Endodermal cell (in vitro differentiated cells): Measurements from ENCODE around the gene SMG9. TPM values are rescaled to one million over a fixed set of nuclear protein-coding genes. Genes with fewer than 3 reads are reported as not detected.
A peak's percentile ranks its signal among the peaks of the same experiment; 100 is the strongest.

Experiments used
- DNase-seq: peaks from one replicate; pipeline ENCODE4 v3.0.0-alpha.2; 2017
- H3K27ac ChIP-seq: 2 replicates; pipeline ENCODE4 v1.5.1; 2013; ENCODE audit warnings: mild to moderate bottlenecking, low read depth, low read length, moderate library complexity
- H3K27me3 ChIP-seq: 2 replicates; pipeline ENCODE4 v1.6.1; 2013; ENCODE audit warnings: mild to moderate bottlenecking, low read length, moderate library complexity; ENCODE audit not compliant: insufficient read depth, control insufficient read depth, poor library complexity, severe bottlenecking
- H3K36me3 ChIP-seq: 2 replicates; pipeline ENCODE4 v1.7.0; 2013; ENCODE audit warnings: mild to moderate bottlenecking, low read length, moderate library complexity; ENCODE audit not compliant: control insufficient read depth, insufficient read depth
- H3K4me1 ChIP-seq: one replicate; pipeline ENCODE4 v1.7.0; 2013; ENCODE audit warnings: low read length; ENCODE audit not compliant: control insufficient read depth, insufficient read depth
- H3K4me3 ChIP-seq: 2 replicates; pipeline ENCODE4 v1.5.1; 2013; ENCODE audit warnings: mild to moderate bottlenecking, low read length, moderate library complexity
- H3K9ac ChIP-seq: 2 replicates; pipeline ENCODE4 v1.6.1; 2013; ENCODE audit warnings: mild to moderate bottlenecking, low read length, moderate library complexity; ENCODE audit not compliant: poor library complexity, severe bottlenecking; ENCODE audit errors: extremely low read depth
- H3K9me3 ChIP-seq: 2 replicates; pipeline ENCODE4 v1.6.1; 2013; ENCODE audit warnings: mild to moderate bottlenecking, low read length, moderate library complexity; ENCODE audit not compliant: control insufficient read depth
- H3K27ac Mint-ChIP-seq: 2 replicates; pipeline ENCODE4 v1.8.0; 2020; ENCODE audit warnings: mixed read lengths
- H3K27me3 Mint-ChIP-seq: 2 replicates; pipeline ENCODE4 v1.8.0; 2021; ENCODE audit warnings: mild to moderate bottlenecking, mixed read lengths; ENCODE audit not compliant: insufficient read depth
- H3K36me3 Mint-ChIP-seq: 2 replicates; pipeline ENCODE4 v1.8.0; 2020; ENCODE audit warnings: low read depth, mixed read lengths
- H3K4me1 Mint-ChIP-seq: 2 replicates; pipeline ENCODE4 v1.8.0; 2020; ENCODE audit warnings: mixed read lengths
- H3K4me3 Mint-ChIP-seq: 2 replicates; pipeline ENCODE4 v1.8.0; 2020; ENCODE audit warnings: mild to moderate bottlenecking, moderate library complexity, mixed read lengths
- H3K9me3 Mint-ChIP-seq: 2 replicates; pipeline ENCODE4 v1.8.0; 2020; ENCODE audit warnings: mild to moderate bottlenecking, mixed read lengths
- WGBS, 2 experiments: methylation state at CpG; one replicate each; pipeline versions ENCODE4 v1.1.5 to v1.1.7; 2013; ENCODE audit warnings: missing lambda C conversion rate in 2 of 2, mixed read lengths in 1 of 2; ENCODE audit not compliant: insufficient coverage in 1 of 2, insufficient read length in 1 of 2; 5-methylcytosine and 5-hydroxymethylcytosine counted together
- total RNA-seq, 2 donors: library from RNA; stranded (reverse); fragmentation: NEBNext Ultra II Directional in 1 of 2; extraction: Animal tissue kit (Norgen Biotek cat#: 25700) in 1 of 2; gene quantifications; 2 replicates in 1 of 2; 3 replicates in 1 of 2; pipeline ENCODE4 v1.2.1, GENCODE V29; 2021
- TF ChIP-seq, protein P1 (sequence below): fragments of 200-600 bp; sonication (generic); conservative IDR thresholded peaks from 2 replicates; pipeline ENCODE4 v1.5.0; 2021; ENCODE audit warnings: antibody characterized with exemption, mild to moderate bottlenecking

Gene SMG9
- total RNA-seq, 2 donors from 2014 or later = 44.6 to 53.8 TPM

DNA sequence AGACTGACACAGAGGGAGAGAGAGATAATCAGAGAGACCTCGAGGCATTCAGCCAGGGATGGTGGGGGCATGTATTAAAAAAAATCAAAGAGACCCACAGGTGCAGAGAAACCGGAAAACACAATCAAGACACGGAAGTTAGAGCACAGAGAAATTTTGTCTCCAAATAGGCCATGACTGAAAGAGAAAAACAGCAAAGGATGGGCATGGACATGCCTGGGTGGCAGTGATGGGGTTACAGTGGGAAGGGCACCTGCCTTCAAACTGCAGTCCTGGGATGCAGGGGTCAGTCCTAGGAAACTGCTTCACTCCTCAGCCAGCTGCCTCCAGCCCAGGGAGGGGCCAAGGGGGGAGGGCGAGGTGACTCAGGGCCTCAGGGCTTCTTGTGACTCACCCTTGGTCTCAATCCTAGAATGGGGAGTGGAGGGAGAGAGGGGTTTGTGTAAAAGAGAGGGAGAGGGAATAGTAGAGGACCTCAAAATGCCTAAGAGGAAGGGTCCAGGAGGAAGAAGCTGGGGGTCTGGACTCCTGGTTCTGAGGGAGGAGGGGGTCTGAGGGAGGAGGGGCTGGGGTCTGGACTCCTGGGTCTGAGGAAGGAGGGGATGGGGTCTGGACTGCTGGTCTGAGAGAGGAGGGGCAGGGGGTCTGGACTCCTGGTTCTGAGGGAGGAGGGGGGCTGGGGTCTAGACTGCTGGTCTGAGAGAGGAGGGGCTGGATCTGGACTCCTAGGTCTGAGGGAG, 29.6 kb upstream of the SMG9 start:
- WGBS, 2 experiments = 75% methylated on average over 3 to 4 of the region's 4 CpGs
- Mint-ChIP-seq H3K9me3 (no peaks in the 10 kb centered on the region), H3K27ac (no peak overlapping the region), H3K27me3 (peaks cover 29% of the 10 kb centered on the region), H3K4me1 (peaks cover 4% of the 10 kb centered on the region), H3K36me3 (no peaks in the 10 kb centered on the region), H3K4me3 (no peak overlapping the region)
- Histone ChIP-seq H3K27ac (no peak overlapping the region), H3K27me3 (no peaks in the 10 kb centered on the region), H3K36me3 (no peaks in the 10 kb centered on the region), H3K4me1 (no peaks in the 10 kb centered on the region), H3K9me3 (no peaks in the 10 kb centered on the region), H3K4me3 (no peak overlapping the region), H3K9ac (no peak overlapping the region)
- peak; percentile 71 for DNase-seq
- TF ChIP-seq, protein P1, sequence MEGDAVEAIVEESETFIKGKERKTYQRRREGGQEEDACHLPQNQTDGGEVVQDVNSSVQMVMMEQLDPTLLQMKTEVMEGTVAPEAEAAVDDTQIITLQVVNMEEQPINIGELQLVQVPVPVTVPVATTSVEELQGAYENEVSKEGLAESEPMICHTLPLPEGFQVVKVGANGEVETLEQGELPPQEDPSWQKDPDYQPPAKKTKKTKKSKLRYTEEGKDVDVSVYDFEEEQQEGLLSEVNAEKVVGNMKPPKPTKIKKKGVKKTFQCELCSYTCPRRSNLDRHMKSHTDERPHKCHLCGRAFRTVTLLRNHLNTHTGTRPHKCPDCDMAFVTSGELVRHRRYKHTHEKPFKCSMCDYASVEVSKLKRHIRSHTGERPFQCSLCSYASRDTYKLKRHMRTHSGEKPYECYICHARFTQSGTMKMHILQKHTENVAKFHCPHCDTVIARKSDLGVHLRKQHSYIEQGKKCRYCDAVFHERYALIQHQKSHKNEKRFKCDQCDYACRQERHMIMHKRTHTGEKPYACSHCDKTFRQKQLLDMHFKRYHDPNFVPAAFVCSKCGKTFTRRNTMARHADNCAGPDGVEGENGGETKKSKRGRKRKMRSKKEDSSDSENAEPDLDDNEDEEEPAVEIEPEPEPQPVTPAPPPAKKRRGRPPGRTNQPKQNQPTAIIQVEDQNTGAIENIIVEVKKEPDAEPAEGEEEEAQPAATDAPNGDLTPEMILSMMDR = no peak

DNA sequence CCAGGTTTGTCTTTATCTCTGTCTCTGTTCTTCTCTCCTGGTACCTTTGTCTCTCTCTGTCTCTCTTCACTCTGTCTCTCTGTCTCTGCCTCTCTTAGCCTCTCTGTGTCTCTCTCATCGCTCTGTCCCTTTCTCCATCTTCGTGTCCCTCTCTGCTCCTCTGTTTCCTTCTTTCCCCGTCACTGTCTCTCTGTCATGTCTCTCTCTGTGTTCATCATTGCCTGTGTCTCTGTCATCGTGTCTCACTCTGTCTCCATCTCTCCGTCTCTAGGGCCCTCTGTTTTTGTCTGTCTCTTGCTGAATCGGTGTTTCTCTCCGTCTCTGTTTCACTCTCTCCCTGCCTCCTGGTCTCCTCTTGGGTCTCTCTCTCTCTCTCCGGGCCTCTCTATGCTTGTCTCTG, 28.9 kb upstream of the SMG9 start:
- 91 to 96% methylated on average over 8 of the region's 8 CpGs for WGBS, 2 experiments

DNA sequence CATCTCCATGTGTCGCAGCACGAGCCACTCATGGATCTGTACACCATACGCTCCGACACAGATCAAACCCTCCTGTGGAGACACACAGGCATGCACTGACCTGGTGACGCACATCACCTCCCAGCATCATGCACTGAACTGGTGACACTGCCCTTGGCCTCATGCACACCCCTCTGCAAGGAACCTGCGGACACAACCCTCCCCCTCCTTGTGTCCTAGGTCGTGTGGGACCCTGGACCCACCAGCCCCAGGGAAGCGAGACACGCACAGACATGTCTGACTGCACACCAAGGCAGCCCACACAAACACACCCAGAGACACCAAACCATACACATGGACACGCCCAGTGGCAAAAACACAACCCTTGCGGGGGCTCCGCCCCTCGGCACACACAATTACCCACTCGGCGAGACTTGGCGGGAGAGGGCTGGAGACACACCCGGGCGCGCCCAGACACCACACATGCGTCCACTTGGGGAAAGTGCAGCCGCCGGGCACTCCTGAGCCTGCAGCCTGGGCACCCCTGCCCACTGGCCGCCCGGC, 28.0 kb upstream of the SMG9 start:
- H3K9me3 ChIP-seq = no peaks in the 10 kb centered on the region
- peaks cover 38% of the 10 kb centered on the region for H3K27me3 Mint-ChIP-seq
- 89 to 96% methylated on average over 12 to 24 of the region's 24 CpGs for WGBS, 2 experiments
- H3K9ac ChIP-seq = no peak overlapping the region
- no peak overlapping the region for H3K4me3 ChIP-seq
- no peak for DNase-seq
- H3K27ac Mint-ChIP-seq = no peak overlapping the region
- no peaks in the 10 kb centered on the region for H3K36me3 Mint-ChIP-seq
- H3K4me3 Mint-ChIP-seq = no peak overlapping the region
- TF ChIP-seq, protein P1 = no peak
- peaks cover 14% of the 10 kb centered on the region for H3K4me1 Mint-ChIP-seq
- no peak overlapping the region for H3K27ac ChIP-seq
- H3K36me3 ChIP-seq = no peaks in the 10 kb centered on the region
- H3K27me3 ChIP-seq = no peaks in the 10 kb centered on the region
- no peaks in the 10 kb centered on the region for H3K9me3 Mint-ChIP-seq
- no peaks in the 10 kb centered on the region for H3K4me1 ChIP-seq

More for the DNA sequence above, 28.9 kb upstream of the SMG9 start:
- no peak overlapping the region for H3K4me3 ChIP-seq
- H3K4me1 ChIP-seq = no peaks in the 10 kb centered on the region
- Mint-ChIP-seq H3K9me3 (no peaks in the 10 kb centered on the region), H3K27me3 (peaks cover 32% of the 10 kb centered on the region), H3K4me1 (peaks cover 7% of the 10 kb centered on the region), H3K27ac (no peak overlapping the region), H3K36me3 (no peaks in the 10 kb centered on the region), H3K4me3 (no peak overlapping the region)
- no peak overlapping the region for H3K27ac ChIP-seq
- no peaks in the 10 kb centered on the region for H3K36me3 ChIP-seq
- no peaks in the 10 kb centered on the region for H3K9me3 ChIP-seq
- H3K27me3 ChIP-seq = no peaks in the 10 kb centered on the region
- TF ChIP-seq, protein P1 = no peak
- no peak for DNase-seq
- H3K9ac ChIP-seq = no peak overlapping the region
